Mesenteric fat pad (tissue), 1 donor: ENCODE measurements around the gene ATG4D. TPM values are rescaled to one million over a fixed set of nuclear protein-coding genes. Genes with fewer than 3 reads are reported as not detected.
"Not testable (repeated sequence)": the region's sequence is repeated elsewhere in the genome, so short reads cannot be mapped to it uniquely, and the experiment has no call there.

Source experiments
- DNase-seq: peaks from one replicate; pipeline ENCODE4 v3.0.0-alpha.2; 2020; ENCODE audit warnings: low spot score
- total RNA-seq: library from RNA; stranded (reverse); fragmentation: NEBNext Ultra II Directional; extraction: Animal tissue kit (Norgen Biotek cat#: 25700); gene quantifications from one replicate; pipeline ENCODE4 v1.2.1, GENCODE V29; 2021
- donor health status: DM: yes; HTN: yes; CAD: no.

ATG4D gene
- total RNA-seq, 1 donor from 2014 or later: 19.0 TPM

GRCh38 chr19:10551006-10551405 is 7.3 kb downstream of the ATG4D start:
- not testable (repeated sequence) for DNase-seq

- no peak for DNase-seq
Observed at GRCh38 chr19:10551698-10552301, 8.1 kb downstream of the ATG4D start.

- no peak for DNase-seq
Observed at GRCh38 chr19:10552510-10553053, 8.9 kb downstream of the ATG4D start.

GRCh38 chr19:10553087-10553667 is 9.5 kb downstream of the ATG4D start:
- DNase-seq: no peak

GRCh38 chr19:10553943-10554381 is 10.3 kb downstream of the ATG4D start:
- DNase-seq: no peak

- no peak for DNase-seq
Observed at GRCh38 chr19:10554760-10555609, 11.3 kb downstream of the ATG4D start.

- DNase-seq: no peak
Observed at GRCh38 chr19:10555610-10555973, 11.9 kb downstream of the ATG4D start.

GRCh38 chr19:10557603-10558197 is 14.0 kb downstream of the ATG4D start:
- DNase-seq: no peak

GRCh38 chr19:10560154-10560553 is 16.4 kb downstream of the ATG4D start:
- DNase-seq: no peak

- DNase-seq: no peak
Observed at GRCh38 chr19:10562609-10563008, 18.9 kb downstream of the ATG4D start.

- DNase-seq: no peak
Observed at GRCh38 chr19:10565028-10565566, 21.4 kb downstream of the ATG4D start.

- DNase-seq: peak; percentile 100
Observed at GRCh38 chr19:10565567-10566407, 22.1 kb downstream of the ATG4D start, which contains the start of gene KRI1. KRI1 (minus strand) TSS chr19:10566010; CDS start chr19:10565999, 11 bp downstream.

GRCh38 chr19:10566408-10566657 is 22.6 kb downstream of the ATG4D start:
- no peak for DNase-seq

- DNase-seq: no peak
Observed at GRCh38 chr19:10566658-10567410, 23.1 kb downstream of the ATG4D start.

- DNase-seq: no peak
Observed at GRCh38 chr19:10567656-10568055, 24.0 kb downstream of the ATG4D start.

GRCh38 chr19:10568062-10568825 is 24.5 kb downstream of the ATG4D start:
- DNase-seq: no peak

- peak; percentile 100 for DNase-seq
Observed at GRCh38 chr19:10568826-10569651, 25.3 kb downstream of the ATG4D start, which contains the start of gene CDKN2D. CDKN2D (minus strand) TSS chr19:10568979; CDS start chr19:10568653, 326 bp downstream.

GRCh38 chr19:10573793-10574192 is 30.1 kb downstream of the ATG4D start:
- not testable (repeated sequence) for DNase-seq
